ENCODE measurements around the gene NOP16. TPM values are rescaled to one million over a fixed set of nuclear protein-coding genes. Genes with fewer than 3 reads are reported as not detected.

The NOP16 gene
- total RNA-seq, 4 donors from 2014 or later, result 7.5 to 23.4 (median 10.8) TPM

GRCh38 chr5:176364765-176365350, 23.5 kb downstream of the NOP16 start:
- Histone ChIP-seq H3K36me3 (peaks cover 8 to 28% (median 23%) of the 10 kb centered on the region in 4 donors), H3K9me3 (no peaks in the 10 kb centered on the region), H3K4me3 (peak overlapping the region; percentile 76 to 96 (median 94)), H3K27me3 (no peaks in the 10 kb centered on the region), H3K27ac (replicated peaks in 1 of 4) (peak overlapping the region; percentile 83 to 90 (median 88)), H3K4me1 (peaks cover 16 to 52% (median 46%) of the 10 kb centered on the region in 4 donors)
- intact Hi-C loops (cut with DNase I), result no loop called here
- TF ChIP-seq POLR2AphosphoS5 (IDR thresholded peaks at IDR 0.05) (peak; percentile 7 to 55), CTCF (IDR thresholded peaks at IDR 0.05) (no peak)
- WGBS, result 29% methylated on average over 13 of the region's 28 CpGs
- no peak for DNase-seq (ENCODE audit: extremely low spot score)

- intact Hi-C loops (cut with DNase I), result no loop called here
Measured at GRCh38 chr5:176362233-176362490, 26.2 kb downstream of the NOP16 start.

GRCh38 chr5:176361437-176362232, 26.8 kb downstream of the NOP16 start, which contains the start of gene KIAA1191:
TSS of gene KIAA1191 (minus strand) at chr5:176361764. CDS start at chr5:176359508, 2,256 bp downstream.
- H3K36me3 ChIP-seq, result peaks cover 0 to 28% (median 18%) of the 10 kb centered on the region in 4 donors
- peak within 1 kb of the TSS; percentile 88 to 93 (median 90) for H3K4me3 ChIP-seq
- peak; percentile 97 for DNase-seq (ENCODE audit: extremely low spot score)
- WGBS, result 3% methylated on average over 13 of the region's 56 CpGs
- TF ChIP-seq POLR2AphosphoS5 (IDR thresholded peaks at IDR 0.05), result peak; percentile 94 to 95
- no peak for TF ChIP-seq EP300 (IDR thresholded peaks at IDR 0.05)
- TF ChIP-seq POLR2A (IDR thresholded peaks at IDR 0.05; ENCODE audit: low read depth), result peak; percentile 48
- peak; percentile 14 to 41 (median 35) for TF ChIP-seq CTCF (IDR thresholded peaks at IDR 0.05)
- no peaks in the 10 kb centered on the region for H3K27me3 ChIP-seq
- peaks cover 20 to 51% (median 50%) of the 10 kb centered on the region in 4 donors for H3K4me1 ChIP-seq
- intact Hi-C loops (cut with DNase I), result no loop called here
- peak within 1 kb of the TSS; percentile 77 to 85 (median 84) for H3K27ac ChIP-seq (replicated peaks in 1 of 4)
- no peaks in the 10 kb centered on the region for H3K9me3 ChIP-seq

More at GRCh38 chr5:176362233-176362490, 26.2 kb downstream of the NOP16 start:
- Histone ChIP-seq H3K9me3 (no peaks in the 10 kb centered on the region), H3K4me1 (peaks cover 20 to 53% (median 51%) of the 10 kb centered on the region in 4 donors), H3K4me3 (peak overlapping the region; percentile 88 to 93 (median 90)), H3K27me3 (no peaks in the 10 kb centered on the region), H3K27ac (replicated peaks in 1 of 4) (peak overlapping the region; percentile 77 to 85 (median 84)), H3K36me3 (peaks cover 0 to 24% (median 13%) of the 10 kb centered on the region in 4 donors)
- TF ChIP-seq POLR2A (IDR thresholded peaks at IDR 0.05; ENCODE audit: low read depth), result no peak
- TF ChIP-seq EP300 (IDR thresholded peaks at IDR 0.05), result no peak
- no peak for TF ChIP-seq CTCF (IDR thresholded peaks at IDR 0.05)
- TF ChIP-seq POLR2AphosphoS5 (IDR thresholded peaks at IDR 0.05), result no peak
- WGBS, result 68% methylated on average over 8 of the region's 8 CpGs
- no peak for DNase-seq (ENCODE audit: extremely low spot score)

GRCh38 chr5:176360894-176361436, 27.4 kb downstream of the NOP16 start:
- 4% methylated on average over 15 of the region's 27 CpGs for WGBS
- peak overlapping the region; percentile 88 to 93 (median 90) for H3K4me3 ChIP-seq
- no peaks in the 10 kb centered on the region for H3K9me3 ChIP-seq
- DNase-seq (ENCODE audit: extremely low spot score), result no peak
- TF ChIP-seq POLR2A (IDR thresholded peaks at IDR 0.05; ENCODE audit: low read depth) (no peak), CTCF (IDR thresholded peaks at IDR 0.05) (no peak), EP300 (IDR thresholded peaks at IDR 0.05) (no peak), POLR2AphosphoS5 (IDR thresholded peaks at IDR 0.05) (no peak)
- H3K4me1 ChIP-seq, result peaks cover 14 to 44% (median 43%) of the 10 kb centered on the region in 4 donors
- H3K27ac ChIP-seq (replicated peaks in 1 of 4), result peak overlapping the region; percentile 77 to 85 (median 84)
- H3K36me3 ChIP-seq, result peaks cover 0 to 34% (median 19%) of the 10 kb centered on the region in 4 donors
- no peaks in the 10 kb centered on the region for H3K27me3 ChIP-seq
- intact Hi-C loops (cut with DNase I), result no loop called here
